Neural progenitor cell (in vitro differentiated cells): ENCODE data around the gene SCN8A.

Experiments used
- EZH2 ChIP-seq: fragments of 200-600 bp; sonication (generic); IDR thresholded peaks from 2 replicates; pipeline ENCODE4 v1.6.1; 2017; ENCODE audit warnings: antibody characterized with exemption, mild to moderate bottlenecking, moderate library complexity
- TF ChIP-seq, protein P1 (sequence below): fragments of 200-600 bp; sonication (generic); IDR thresholded peaks from 2 replicates; pipeline ENCODE4 v1.5.1; 2017; ENCODE audit warnings: antibody characterized with exemption, mild to moderate bottlenecking

DNA sequence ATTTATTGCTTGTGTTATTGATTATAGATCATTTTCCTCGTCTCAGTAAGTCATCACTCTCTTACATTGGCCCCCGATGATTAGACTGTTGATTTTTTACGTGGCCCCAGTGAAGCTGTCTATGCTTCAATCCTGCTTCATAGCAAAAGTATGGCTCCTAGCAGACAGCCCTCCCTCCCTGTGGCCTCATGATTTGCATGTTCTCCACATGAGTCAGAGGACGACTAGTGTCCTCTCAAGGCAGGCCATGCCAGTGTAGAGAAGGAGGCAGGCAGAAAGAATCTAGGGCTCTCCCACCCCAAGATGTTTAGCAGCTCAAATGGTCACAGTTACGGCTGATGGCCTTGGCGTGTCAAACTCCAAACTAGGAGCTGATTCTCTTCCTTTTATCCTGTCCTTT, 197.8 kb downstream of the SCN8A start:
- TF ChIP-seq, protein P1, sequence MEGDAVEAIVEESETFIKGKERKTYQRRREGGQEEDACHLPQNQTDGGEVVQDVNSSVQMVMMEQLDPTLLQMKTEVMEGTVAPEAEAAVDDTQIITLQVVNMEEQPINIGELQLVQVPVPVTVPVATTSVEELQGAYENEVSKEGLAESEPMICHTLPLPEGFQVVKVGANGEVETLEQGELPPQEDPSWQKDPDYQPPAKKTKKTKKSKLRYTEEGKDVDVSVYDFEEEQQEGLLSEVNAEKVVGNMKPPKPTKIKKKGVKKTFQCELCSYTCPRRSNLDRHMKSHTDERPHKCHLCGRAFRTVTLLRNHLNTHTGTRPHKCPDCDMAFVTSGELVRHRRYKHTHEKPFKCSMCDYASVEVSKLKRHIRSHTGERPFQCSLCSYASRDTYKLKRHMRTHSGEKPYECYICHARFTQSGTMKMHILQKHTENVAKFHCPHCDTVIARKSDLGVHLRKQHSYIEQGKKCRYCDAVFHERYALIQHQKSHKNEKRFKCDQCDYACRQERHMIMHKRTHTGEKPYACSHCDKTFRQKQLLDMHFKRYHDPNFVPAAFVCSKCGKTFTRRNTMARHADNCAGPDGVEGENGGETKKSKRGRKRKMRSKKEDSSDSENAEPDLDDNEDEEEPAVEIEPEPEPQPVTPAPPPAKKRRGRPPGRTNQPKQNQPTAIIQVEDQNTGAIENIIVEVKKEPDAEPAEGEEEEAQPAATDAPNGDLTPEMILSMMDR: no peak
- TF ChIP-seq EZH2: no peak
